Loucy (cell line): ENCODE results near the gene HPCA.

ENCODE experiments used
- H2AFZ ChIP-seq: fragments of 200-600 bp; sonication (generic); 2 replicates; pipeline ENCODE4 v1.6.0; 2016; ENCODE audit warnings: antibody characterized with exemption, mild to moderate bottlenecking, low read length, moderate library complexity
- H3F3A ChIP-seq: fragments of 200-600 bp; 2 replicates; pipeline ENCODE4 v1.6.0; 2016; ENCODE audit warnings: antibody characterized with exemption, low read depth, mild to moderate bottlenecking
- H3K27me3 ChIP-seq: fragments of 200-600 bp; sonication (generic); 2 replicates; pipeline ENCODE4 v1.6.1; 2014; ENCODE audit warnings: low read length, mild to moderate bottlenecking; ENCODE audit not compliant: insufficient read depth, poor library complexity, severe bottlenecking
- H3K36me3 ChIP-seq: fragments of 200-600 bp; sonication (generic); 2 replicates; pipeline ENCODE4 v1.6.1; 2016; ENCODE audit warnings: low read length; ENCODE audit not compliant: insufficient read depth
- H3K4me1 ChIP-seq: fragments of 200-600 bp; sonication (generic); 2 replicates; pipeline ENCODE4 v1.5.1; 2014; ENCODE audit warnings: low read length, mild to moderate bottlenecking; ENCODE audit not compliant: insufficient read depth, poor library complexity, severe bottlenecking
- H3K4me2 ChIP-seq: fragments of 200-600 bp; sonication (generic); 2 replicates; pipeline ENCODE4 v1.6.0; 2014; ENCODE audit warnings: antibody characterized with exemption, low read length, low read depth, mild to moderate bottlenecking; ENCODE audit not compliant: poor library complexity, severe bottlenecking
- H3K4me3 ChIP-seq: fragments of 200-600 bp; sonication (generic); 2 replicates; pipeline ENCODE4 v1.5.1; 2014; ENCODE audit warnings: low read length, mild to moderate bottlenecking, mixed read lengths; ENCODE audit not compliant: poor library complexity, severe bottlenecking
- H3K79me2 ChIP-seq: fragments of 200-600 bp; sonication (generic); 2 replicates; pipeline ENCODE4 v1.6.1; 2014; ENCODE audit warnings: low read length; ENCODE audit not compliant: insufficient read depth
- H3K9ac ChIP-seq: fragments of 200-600 bp; sonication (generic); 2 replicates; pipeline ENCODE4 v1.6.0; 2014; ENCODE audit warnings: mild to moderate bottlenecking, low read depth, low read length, moderate library complexity; ENCODE audit not compliant: poor library complexity, severe bottlenecking
- H3K9me2 ChIP-seq: fragments of 200-600 bp; sonication (generic); replicated peaks from 2 replicates; pipeline ENCODE4 v1.6.1; 2016; ENCODE audit warnings: low read depth, low read length, mixed read lengths
- H3K9me3 ChIP-seq: fragments of 200-600 bp; sonication (generic); 2 replicates; pipeline ENCODE4 v1.6.1; 2014; ENCODE audit warnings: mild to moderate bottlenecking, antibody characterized with exemption, low read length, low read depth; ENCODE audit not compliant: insufficient read depth
- H4K20me1 ChIP-seq: fragments of 200-600 bp; sonication (generic); 2 replicates; pipeline ENCODE4 v1.6.0; 2014; ENCODE audit warnings: antibody characterized with exemption, low read length, mild to moderate bottlenecking; ENCODE audit not compliant: insufficient read depth, poor library complexity, severe bottlenecking
- CTCF ChIP-seq: fragments of 200-600 bp; sonication (generic); conservative IDR thresholded peaks from 2 replicates; pipeline ENCODE4 v1.5.1; 2014; ENCODE audit warnings: mild to moderate bottlenecking, antibody characterized with exemption, low read length
- EZH2phosphoT487 ChIP-seq: fragments of 200-600 bp; IDR thresholded peaks from 2 replicates; pipeline ENCODE4 v1.6.1; 2018; ENCODE audit warnings: antibody characterized with exemption, mild to moderate bottlenecking, moderate library complexity, borderline replicate concordance

The HPCA gene

GRCh38 chr1:32858136-32858535, 28.2 kb upstream of the HPCA start:
- peaks cover 71% of the 10 kb centered on the region; the same call in 1 of the 2 replicates for H3K36me3 ChIP-seq

GRCh38 chr1:32858791-32859190, 27.5 kb upstream of the HPCA start:
- no peak overlapping the region for H3K4me2 ChIP-seq
- no peaks in the 10 kb centered on the region for H3K9me3 ChIP-seq
- no peak overlapping the region for H3K9ac ChIP-seq
- H3K79me2 ChIP-seq, result no peaks in the 10 kb centered on the region
- no peak overlapping the region for H2AFZ ChIP-seq
- H3K4me1 ChIP-seq, result no peaks in the 10 kb centered on the region
- no peaks in the 10 kb centered on the region for H4K20me1 ChIP-seq
- peaks cover 75% of the 10 kb centered on the region; the same call in 1 of the 2 replicates for H3K36me3 ChIP-seq
- no peak for TF ChIP-seq EZH2phosphoT487
- TF ChIP-seq CTCF, result no peak
- H3K4me3 ChIP-seq, result no peak overlapping the region
- no peaks in the 10 kb centered on the region for H3K9me2 ChIP-seq
- no peaks in the 10 kb centered on the region for H3K27me3 ChIP-seq
- H3F3A ChIP-seq, result no peaks in the 10 kb centered on the region

More at GRCh38 chr1:32858136-32858535, 28.2 kb upstream of the HPCA start:
- Histone ChIP-seq H3K4me1 (no peaks in the 10 kb centered on the region), H4K20me1 (no peaks in the 10 kb centered on the region), H3K27me3 (no peaks in the 10 kb centered on the region), H3K9ac (no peak overlapping the region), H2AFZ (no peak overlapping the region), H3K4me3 (no peak overlapping the region), H3K9me2 (no peaks in the 10 kb centered on the region), H3K79me2 (no peaks in the 10 kb centered on the region), H3K4me2 (no peak overlapping the region), H3K9me3 (no peaks in the 10 kb centered on the region), H3F3A (no peaks in the 10 kb centered on the region)
- no peak for TF ChIP-seq EZH2phosphoT487
- TF ChIP-seq CTCF, result no peak

GRCh38 chr1:32859915-32860314, 26.4 kb upstream of the HPCA start:
- Histone ChIP-seq H3K9me3 (no peaks in the 10 kb centered on the region), H3K4me2 (no peak overlapping the region), H3K36me3 (peaks cover 65% of the 10 kb centered on the region; the same call in 1 of the 2 replicates), H2AFZ (no peak overlapping the region), H3K79me2 (no peaks in the 10 kb centered on the region), H3K27me3 (no peaks in the 10 kb centered on the region), H3K9me2 (no peaks in the 10 kb centered on the region), H4K20me1 (no peaks in the 10 kb centered on the region), H3K9ac (no peak overlapping the region), H3K4me3 (no peak overlapping the region), H3K4me1 (no peaks in the 10 kb centered on the region), H3F3A (no peaks in the 10 kb centered on the region)
- no peak for TF ChIP-seq CTCF
- TF ChIP-seq EZH2phosphoT487, result no peak
